Type B pancreatic cell (in vitro differentiated cells): Measurements from ENCODE around the gene CENPL. TPM values are rescaled to one million over a fixed set of nuclear protein-coding genes. Genes with fewer than 3 reads are reported as not detected.
"Not testable (repeated sequence)": the region's sequence is repeated elsewhere in the genome, so short reads cannot be mapped to it uniquely, and the experiment has no call there.

Experiments used
- DNase-seq: peaks from one replicate; pipeline ENCODE4 v3.0.0; 2021; ENCODE audit warnings: mixed read lengths; ENCODE audit not compliant: unreplicated experiment; ENCODE audit errors: extremely low spot score
- H3K27ac Mint-ChIP-seq: 2 replicates; pipeline ENCODE4 v1.8.0; 2021; ENCODE audit warnings: mild to moderate bottlenecking, mixed read lengths
- H3K27me3 Mint-ChIP-seq: 2 replicates; pipeline ENCODE4 v1.8.0; 2021; ENCODE audit warnings: mixed read lengths
- H3K36me3 Mint-ChIP-seq: 2 replicates; pipeline ENCODE4 v1.8.0; 2021; ENCODE audit warnings: mixed read lengths
- H3K4me1 Mint-ChIP-seq: one replicate; pipeline ENCODE4 v1.8.0; 2021; ENCODE audit warnings: mixed read lengths; ENCODE audit not compliant: unreplicated experiment
- H3K4me3 Mint-ChIP-seq: 2 replicates; pipeline ENCODE4 v1.8.0; 2021; ENCODE audit warnings: mild to moderate bottlenecking, mixed read lengths
- H3K9me3 Mint-ChIP-seq: 2 replicates; pipeline ENCODE4 v1.8.0; 2021; ENCODE audit warnings: mixed read lengths
- total RNA-seq: library from RNA; stranded (reverse); gene quantifications from 2 replicates; pipeline ENCODE4 v1.2.1, GENCODE V29; 2021; ENCODE audit warnings: low replicate concordance
- TF ChIP-seq, protein P1 (sequence below): fragments of 200-600 bp; sonication (generic); conservative IDR thresholded peaks from 2 replicates; pipeline ENCODE4 v1.5.0; 2021; ENCODE audit warnings: antibody characterized with exemption, mild to moderate bottlenecking

CENPL gene
- total RNA-seq, 1 donor from 2014 or later = 14.1 TPM

DNA sequence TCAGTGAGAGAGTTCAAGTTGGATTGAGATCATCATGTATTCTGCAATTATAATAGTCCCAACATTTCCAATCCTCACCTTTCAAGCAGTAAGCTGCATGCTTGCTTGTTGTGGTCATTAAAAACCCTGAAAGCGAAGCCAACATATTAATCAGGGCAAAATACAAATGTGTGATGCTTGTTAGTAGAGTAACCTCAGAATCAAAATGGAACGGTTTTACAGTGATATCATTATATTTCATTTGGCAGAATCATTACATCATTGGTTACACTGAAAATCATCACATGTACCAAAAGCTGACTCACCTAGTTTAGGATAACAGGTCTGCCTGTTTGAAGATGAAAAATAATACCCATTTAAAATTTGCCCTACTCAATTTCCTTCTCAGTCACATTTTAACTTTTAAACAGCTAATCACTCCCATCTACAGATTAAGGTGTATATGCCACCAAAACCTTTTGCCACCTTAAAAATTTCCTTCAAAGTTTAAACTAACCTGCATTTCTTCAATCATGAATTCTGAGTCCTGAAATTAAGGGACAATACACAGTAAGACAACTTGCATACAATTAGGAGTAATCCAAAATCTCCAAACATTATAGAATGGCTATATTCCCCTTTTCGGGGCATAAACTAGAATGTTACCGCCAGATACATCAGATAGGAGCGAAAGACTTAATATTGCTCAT lies 39.6 kb upstream of the CENPL start:
- peaks cover 4% of the 10 kb centered on the region for H3K27me3 Mint-ChIP-seq
- peak overlapping the region; percentile 76 for H3K27ac Mint-ChIP-seq
- peaks cover 45% of the 10 kb centered on the region for H3K36me3 Mint-ChIP-seq
- H3K9me3 Mint-ChIP-seq = no peaks in the 10 kb centered on the region
- TF ChIP-seq, protein P1, sequence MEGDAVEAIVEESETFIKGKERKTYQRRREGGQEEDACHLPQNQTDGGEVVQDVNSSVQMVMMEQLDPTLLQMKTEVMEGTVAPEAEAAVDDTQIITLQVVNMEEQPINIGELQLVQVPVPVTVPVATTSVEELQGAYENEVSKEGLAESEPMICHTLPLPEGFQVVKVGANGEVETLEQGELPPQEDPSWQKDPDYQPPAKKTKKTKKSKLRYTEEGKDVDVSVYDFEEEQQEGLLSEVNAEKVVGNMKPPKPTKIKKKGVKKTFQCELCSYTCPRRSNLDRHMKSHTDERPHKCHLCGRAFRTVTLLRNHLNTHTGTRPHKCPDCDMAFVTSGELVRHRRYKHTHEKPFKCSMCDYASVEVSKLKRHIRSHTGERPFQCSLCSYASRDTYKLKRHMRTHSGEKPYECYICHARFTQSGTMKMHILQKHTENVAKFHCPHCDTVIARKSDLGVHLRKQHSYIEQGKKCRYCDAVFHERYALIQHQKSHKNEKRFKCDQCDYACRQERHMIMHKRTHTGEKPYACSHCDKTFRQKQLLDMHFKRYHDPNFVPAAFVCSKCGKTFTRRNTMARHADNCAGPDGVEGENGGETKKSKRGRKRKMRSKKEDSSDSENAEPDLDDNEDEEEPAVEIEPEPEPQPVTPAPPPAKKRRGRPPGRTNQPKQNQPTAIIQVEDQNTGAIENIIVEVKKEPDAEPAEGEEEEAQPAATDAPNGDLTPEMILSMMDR = no peak
- peaks cover 18% of the 10 kb centered on the region for H3K4me1 Mint-ChIP-seq
- DNase-seq = no peak
- H3K4me3 Mint-ChIP-seq = peak overlapping the region; percentile 72

- Mint-ChIP-seq H3K36me3 (peaks cover 45% of the 10 kb centered on the region), H3K4me3 (peak overlapping the region; percentile 72), H3K27ac (peak overlapping the region; percentile 76), H3K4me1 (peaks cover 13% of the 10 kb centered on the region), H3K27me3 (peaks cover 4% of the 10 kb centered on the region), H3K9me3 (no peaks in the 10 kb centered on the region)
- TF ChIP-seq, protein P1 = no peak
- DNase-seq = no peak
Measured at GRCh38 chr1:173863224-173864161, 38.8 kb upstream of the CENPL start.

DNA sequence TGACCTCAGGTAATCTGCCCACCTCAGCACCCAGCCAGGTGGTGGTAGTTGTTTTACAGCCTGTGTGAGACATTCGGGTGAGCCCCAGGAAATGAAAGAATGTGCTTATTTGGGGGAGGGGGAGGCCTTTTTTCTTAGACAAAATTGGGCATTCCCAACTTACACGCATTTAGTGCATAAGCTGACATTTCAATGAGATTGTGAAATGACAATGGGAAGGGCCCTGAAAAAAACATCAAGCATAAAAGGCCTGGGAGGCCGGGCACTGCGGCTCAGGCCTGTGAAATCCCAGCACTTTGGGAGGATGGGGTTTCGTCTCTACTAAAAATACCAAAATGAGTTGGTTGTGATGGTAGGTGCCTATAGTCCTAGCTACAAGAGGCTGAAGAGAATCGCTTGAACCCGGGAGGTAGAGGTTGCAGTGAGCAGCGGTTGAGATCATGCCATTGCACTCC lies 38.1 kb upstream of the CENPL start:
- no peaks in the 10 kb centered on the region for H3K9me3 Mint-ChIP-seq
- peaks cover 47% of the 10 kb centered on the region for H3K36me3 Mint-ChIP-seq
- TF ChIP-seq, protein P1 = no peak
- peak overlapping the region; percentile 76 for H3K27ac Mint-ChIP-seq
- H3K27me3 Mint-ChIP-seq = peaks cover 2% of the 10 kb centered on the region
- H3K4me3 Mint-ChIP-seq = no peak overlapping the region
- no peak for DNase-seq
- peaks cover 13% of the 10 kb centered on the region for H3K4me1 Mint-ChIP-seq

DNA sequence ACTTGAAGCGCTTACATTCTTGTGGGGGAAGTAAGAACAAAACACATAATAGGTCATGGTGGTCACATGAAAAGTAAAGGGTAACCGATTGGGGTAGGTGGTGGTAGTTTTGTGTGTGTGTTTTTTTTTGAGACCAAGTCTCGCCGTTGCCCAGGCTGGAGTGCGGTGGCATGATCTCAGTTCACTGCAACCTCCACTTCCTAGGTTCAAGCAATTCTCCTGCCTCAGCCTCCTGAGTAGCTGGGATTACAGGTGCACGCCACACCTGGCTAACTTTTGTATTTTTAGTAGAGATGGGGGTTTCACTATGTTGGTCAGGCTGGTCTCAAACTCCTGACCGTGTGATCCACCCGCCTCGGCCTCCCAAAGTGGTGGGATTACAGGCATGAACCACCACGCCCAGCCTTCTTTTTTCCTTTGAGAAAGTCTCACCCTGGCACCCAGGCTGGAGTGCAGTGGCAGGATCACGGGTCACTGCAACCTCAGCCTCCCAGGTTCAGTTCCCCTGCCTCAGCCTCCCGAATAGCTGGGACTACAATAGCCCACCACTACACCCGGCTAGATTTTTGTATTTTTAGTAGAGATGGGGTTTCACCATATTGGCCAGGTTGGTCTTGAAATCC lies 37.6 kb upstream of the CENPL start:
- not testable (repeated sequence) for H3K4me3 Mint-ChIP-seq, DNase-seq, H3K27me3 Mint-ChIP-seq, H3K9me3 Mint-ChIP-seq
- H3K27ac Mint-ChIP-seq = peak overlapping the region; percentile 76
- H3K36me3 Mint-ChIP-seq = peaks cover 49% of the 10 kb centered on the region
- peaks cover 13% of the 10 kb centered on the region for H3K4me1 Mint-ChIP-seq

- H3K9me3 Mint-ChIP-seq = no peaks in the 10 kb centered on the region
- no peak for DNase-seq
- peaks cover 45% of the 10 kb centered on the region for H3K36me3 Mint-ChIP-seq
- H3K27ac Mint-ChIP-seq = peak overlapping the region; percentile 69
- TF ChIP-seq, protein P1 = no peak
- H3K4me3 Mint-ChIP-seq = no peak overlapping the region
- peaks cover 10% of the 10 kb centered on the region for H3K4me1 Mint-ChIP-seq
- H3K27me3 Mint-ChIP-seq = no peaks in the 10 kb centered on the region
Measured at GRCh38 chr1:173861731-173862145, 37.1 kb upstream of the CENPL start.
